HS-27A (cell line): ENCODE results near the gene RFNG.

Experiments used
- DNase-seq: peaks from one replicate; pipeline ENCODE4 v3.0.0-alpha.2; 2012; ENCODE audit warnings: low read depth, missing footprints

Gene RFNG

DNA sequence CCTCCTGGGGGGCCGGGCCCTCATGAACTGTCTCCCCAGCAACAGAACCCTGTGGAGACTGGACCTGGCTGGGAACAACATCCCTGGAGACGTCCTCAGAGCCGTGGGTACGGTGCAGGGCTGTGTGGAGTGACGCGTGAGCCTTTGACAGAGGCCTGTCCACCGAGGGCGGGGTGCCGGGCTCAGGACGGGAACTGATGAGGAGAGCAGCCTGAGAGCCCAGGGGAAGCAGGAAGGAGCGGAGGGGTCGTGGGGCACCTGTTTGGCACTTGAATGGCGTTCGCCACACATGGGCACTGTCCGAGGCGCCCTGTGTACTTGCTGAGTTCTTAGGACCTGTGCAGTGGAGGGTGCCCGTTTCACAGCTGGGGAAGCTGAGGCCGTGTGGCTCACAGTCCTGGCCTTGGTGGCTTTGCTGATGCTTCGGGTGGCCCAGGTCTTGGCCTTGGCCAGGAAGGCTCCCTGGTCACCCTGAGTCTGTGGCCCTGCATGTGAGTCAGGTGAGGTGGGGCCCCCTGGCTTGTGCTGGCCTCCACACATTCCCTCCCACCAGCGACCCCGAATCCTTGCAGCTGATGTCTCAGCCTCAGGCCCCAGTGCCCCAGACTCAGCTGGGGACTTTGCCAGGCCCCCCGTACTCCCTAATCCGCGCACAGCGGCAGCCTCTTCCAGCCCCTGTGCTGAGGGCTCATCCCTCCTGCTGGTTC lies 26.1 kb downstream of the RFNG start:
- DNase-seq, result no peak

DNA sequence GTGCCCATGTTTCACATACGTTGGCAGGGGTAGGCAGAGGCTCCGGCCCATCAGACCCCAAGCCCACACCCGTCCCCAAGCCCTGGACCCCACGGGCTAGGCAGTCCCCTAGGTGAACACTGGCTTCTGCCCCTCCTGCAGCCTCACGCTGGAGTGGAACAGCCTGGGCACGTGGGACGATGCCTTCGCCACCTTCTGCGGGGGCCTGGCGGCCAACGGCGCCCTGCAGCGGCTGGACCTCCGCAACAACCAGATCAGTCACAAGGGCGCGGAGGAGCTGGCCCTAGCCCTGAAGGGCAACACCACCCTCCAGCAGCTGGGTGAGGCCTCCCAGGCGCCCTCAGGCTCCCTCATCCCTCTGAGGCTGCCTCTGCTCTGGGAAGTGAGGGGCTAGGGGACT lies 26.8 kb downstream of the RFNG start:
- DNase-seq, result no peak

DNA sequence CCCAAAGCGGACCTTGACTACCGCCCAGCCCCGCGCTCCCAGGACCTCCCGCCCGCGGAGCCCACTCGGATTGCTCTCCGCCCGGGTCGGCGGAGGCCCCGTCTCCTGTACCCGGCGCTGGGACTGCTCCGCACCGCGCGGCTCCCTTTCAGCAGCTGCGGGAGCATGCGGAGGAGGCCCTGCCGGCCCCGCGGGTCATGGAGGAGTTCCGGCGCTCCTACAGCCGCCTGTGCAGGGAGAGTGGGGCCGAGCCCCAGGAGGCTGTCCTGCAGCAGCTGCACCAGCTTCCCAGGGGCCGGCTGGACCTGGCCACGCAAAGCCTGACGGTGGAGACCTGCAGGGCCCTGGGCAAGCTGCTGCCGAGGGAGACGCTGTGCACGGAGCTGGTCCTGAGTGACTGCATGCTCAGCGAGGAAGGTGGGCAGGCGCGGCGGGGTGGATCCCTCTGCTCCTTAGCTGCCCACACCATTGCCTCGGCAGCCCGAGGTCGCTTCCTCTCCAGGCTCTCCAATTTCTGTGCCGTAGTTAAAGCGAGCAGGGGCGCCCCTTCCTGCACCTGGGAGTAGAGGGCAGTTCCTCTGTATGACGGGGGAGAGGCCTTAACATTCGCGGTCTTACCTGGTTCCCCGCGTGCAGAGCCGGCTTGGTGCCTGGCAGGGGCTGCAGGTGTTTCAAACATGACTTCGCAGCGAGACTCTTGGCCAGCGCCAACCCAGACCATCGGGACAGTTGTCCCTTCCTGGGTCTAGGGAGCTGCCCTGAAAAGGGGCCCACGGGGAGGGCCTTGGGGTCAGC lies 28.0 kb downstream of the RFNG start:
- no peak for DNase-seq

DNA sequence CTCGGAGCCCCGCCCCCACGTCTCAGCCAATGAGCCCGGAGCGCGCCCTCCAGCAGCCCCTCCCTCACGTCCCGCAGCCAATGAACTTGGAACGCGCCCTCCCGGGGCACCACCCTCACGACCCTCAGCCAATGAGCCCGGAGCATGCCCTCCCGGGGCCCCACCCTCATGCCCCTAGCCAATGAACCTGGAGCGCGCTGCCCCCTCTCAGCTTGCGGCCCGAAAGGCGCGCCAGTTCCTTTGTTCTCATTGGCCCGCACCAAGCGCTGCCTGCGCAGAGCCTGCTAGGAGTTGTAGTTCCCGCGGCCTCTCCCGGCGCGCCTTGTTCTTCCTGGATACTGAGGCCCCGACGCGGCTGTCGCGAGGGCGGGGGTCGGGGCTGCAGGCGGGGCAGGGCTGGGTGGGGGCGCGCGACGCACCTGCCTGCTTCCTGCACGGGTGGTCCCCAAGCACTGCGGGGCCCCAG lies 28.6 kb downstream of the RFNG start, which contains the start of gene LRRC45:
Gene LRRC45, plus strand, starts transcription at position 325 of the 466 bp plus-strand sequence. CDS start 339 bp downstream, outside the sequence.
- DNase-seq, result no peak

DNA sequence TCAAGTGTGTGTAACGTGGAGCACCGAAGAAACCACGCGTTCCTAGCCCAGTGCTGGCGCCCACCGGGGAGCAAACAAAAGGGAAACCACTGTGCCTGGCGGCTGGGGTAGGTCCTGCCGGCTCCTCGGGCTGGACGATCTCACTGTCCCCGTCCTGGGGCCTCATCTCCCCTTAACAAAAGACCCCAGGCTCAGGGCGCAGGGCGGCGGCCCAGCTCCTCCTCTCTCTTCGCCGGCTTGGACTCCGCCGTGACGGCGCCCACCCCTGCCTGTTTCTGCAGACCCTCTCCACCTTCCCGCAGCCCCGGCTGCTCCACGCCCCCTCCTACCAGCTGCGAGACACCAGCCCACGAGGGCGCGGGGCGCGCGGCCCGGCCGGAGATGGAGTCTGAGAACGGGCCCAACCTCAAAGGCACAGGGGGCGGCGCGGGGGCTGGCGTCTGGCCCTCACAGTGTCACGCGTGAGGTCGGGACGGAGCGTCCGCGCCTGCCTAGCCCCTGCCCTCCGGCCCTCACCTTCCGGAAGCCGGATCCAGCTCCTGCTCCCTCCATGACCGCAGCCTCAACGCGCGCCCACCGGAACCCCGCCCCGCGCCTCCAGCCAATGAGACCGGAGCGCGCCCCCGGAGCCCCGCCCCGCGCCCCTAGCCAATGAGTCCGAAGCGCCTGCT lies 29.2 kb downstream of the RFNG start, which contains the start of gene CENPX:
Gene CENPX, minus strand, starts transcription at position 569 of the 671 bp plus-strand sequence. Its CDS starts 17 bp downstream, at position 552.
- DNase-seq, result no peak

DNA sequence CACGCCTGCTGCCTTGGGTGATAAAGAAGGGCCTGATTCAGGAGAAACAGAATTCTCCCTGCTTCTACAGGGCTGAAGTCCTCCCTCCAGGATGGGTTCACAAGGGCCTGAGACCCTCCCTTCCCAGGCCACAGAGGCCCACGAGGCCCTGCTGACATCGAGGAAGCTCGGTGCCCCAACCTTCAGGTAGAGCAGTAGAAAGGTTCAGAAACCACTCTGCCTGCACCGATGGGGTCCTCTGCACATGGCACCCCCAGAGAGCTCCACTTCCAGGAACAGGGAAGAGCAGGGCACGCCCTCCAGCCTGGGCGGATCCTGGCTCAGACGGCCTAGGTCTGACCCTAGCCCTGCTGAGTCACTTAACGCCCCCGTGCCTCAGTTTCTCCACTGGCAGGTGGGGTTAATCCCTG lies 29.7 kb downstream of the RFNG start:
- DNase-seq, result no peak

DNA sequence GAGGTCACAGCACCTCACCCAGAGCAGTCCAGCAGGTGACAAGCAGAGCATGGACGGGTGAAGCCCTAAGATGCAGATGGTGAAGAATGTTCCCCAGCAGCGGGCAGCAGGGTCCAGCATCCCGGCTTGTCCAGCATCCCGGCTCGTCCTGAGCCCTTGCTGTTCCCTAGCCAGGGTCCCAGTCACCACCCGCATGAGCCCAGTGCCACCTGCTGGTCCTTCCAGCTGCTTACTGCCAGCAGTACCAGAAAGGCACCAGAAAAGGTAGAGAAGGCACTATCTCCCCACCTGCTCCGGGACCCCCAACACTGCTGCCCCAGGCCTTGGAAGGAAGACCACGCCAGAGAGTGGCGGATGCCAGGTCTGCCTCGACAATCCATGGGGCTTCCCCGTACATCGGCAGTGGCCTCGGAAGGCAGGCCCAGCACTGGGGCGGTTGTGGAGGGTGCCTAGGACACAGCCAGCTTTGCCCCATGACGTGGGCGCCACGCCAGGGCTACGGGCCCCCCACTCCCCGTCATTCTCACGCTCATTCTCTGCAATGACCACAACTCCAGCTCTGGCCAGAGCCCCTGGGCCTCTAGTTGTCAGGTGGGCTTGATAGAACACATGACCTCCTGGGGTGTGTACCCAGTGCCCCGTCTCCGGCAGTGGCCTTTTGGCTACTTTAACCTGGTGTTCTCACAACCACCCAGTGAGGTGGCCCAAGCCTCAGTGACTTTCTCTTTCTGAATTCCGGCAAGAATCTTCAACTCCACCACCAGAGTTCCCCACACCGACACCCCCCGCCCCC lies 30.3 kb downstream of the RFNG start:
- DNase-seq, result no peak

DNA sequence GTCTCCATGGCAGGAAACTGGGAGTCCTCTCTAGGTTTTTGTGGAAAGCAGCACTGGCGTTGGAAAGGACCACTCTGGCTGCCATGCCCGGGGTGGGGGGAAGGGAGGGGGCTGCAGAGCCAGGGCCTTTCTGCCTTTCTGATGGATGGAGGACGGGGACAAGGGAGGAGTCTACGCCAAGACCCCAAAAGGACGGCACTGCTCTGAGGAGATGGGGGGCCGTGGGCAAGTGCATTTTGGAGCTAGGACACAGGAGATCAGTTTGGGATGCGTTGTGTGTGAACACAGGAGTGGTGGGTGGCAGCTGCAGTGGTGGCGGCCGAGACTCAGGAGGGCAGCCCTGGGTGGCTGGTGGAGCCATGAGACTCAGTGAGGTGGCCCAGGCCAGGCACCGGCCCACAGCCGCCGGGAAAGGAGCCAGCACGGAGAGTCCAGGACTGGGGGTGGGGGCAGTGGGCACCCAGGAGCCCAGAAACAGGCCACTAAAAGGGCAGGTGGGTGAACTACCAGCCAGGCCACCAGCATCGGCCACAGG lies 31.0 kb downstream of the RFNG start:
- no peak for DNase-seq

DNA sequence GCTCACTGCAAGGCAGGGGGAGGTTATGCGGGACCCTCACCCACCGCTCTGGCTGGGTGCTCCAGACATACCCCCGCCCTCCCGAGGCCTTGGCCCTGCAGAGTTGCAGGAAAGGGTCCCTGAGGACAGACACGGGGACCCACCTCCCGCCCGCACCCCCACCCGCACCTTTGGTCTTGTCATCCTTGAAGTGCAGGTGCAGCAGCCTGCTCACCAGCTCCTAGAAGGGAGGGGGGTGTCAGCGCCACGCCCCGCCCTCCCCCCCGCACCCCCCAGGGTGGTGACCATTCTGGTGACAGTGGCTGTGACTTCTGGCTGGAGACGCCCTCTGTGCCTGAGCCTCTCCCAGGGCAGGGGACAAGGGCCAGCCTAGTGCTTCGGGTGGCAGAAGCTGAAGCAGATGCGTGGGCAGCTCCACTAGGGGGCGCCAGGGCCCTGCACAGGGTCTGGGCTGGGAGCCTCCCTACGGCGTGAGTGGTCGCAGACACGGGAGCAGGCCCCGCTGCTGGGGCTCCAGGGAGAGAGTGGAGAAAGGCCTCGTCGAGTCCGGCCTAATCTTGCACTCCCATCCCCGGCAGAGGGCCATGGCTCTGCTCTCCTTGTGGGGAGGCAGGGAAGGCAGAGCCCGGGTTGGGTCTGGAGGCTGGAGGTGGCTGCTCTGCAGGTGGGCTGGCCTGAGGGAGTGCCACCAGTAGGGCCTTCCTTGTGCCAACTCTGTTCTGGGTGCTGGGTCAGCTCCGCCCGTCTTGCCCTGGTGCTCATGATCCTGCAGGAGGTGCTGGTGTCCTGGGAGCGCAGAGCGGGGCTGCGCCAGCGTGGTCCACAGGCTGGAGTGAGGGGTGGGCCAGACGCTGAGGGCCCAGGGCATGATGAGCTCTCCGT lies 31.7 kb downstream of the RFNG start:
- DNase-seq, result no peak

DNA sequence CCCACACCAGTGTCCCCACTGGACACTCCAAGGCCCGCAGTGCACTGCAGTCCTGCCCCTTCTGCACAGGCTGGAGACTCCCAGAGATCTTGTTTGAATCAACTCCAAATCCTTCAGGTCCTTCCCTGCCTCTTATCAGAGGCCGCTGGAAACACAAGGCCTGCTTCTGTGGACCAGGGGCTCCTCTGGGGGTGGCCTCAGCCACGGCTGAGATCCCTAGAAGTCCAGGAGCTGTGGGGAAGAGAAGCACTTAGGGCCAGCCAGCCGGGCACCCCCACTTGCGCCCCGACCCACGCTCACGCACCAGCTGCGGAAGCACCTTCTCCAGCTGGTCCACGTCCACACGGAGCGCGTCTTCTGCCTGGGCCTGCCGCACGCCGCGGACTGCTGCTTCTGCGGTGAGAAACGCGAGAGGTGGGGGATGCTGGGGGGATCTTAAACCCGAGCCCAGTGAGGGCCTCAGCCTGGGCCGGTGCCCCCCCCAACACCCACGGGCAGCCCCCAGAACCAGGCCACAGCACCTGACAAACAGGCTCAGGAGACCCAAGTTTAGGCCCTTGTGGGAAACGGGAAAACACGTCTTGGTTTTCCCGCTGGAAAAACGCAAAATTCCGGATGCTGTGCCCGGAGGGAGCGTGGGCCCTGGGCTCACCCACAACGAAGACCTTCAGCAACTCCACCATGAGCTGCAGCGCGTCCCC lies 32.5 kb downstream of the RFNG start:
- no peak for DNase-seq

DNA sequence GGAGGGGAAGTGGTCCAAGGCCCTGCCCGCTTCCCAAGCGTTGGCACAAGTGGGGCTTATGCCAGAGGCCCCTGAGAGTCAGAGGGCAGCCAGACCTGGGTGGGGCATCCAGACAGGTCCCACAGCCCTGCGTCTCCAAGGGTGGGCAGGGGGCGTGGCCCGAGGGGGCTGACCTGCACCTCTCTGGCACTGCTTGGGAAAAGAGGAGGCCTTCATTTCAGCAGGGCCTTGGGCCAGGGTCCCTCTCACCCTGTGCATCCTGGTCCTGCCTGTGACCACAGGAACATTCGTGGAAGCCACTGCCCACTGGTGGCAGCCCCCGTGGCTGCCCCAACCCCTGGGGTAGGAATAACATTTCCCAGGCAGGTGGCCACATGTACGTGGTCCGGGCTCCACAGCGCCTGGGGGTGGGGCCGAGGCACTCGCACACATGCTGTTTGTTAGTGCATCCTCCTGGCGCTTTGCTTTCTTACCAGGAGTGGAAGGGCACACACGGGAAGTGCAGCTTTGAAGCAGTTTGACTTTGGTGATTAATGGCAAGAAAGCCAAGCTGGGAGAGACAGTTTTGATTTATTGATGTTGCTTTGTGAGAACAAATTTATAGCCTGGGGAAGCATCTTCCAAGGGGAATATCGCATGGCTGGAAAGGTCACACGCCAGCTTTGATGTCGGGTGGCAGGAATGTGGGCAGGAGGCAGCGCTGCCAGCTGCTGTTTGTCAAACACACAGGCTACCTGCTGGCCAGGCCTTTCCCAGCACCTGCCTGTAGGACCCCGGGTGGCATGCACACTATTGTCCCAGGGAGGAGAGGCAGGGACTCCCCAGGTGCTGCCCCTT lies 33.2 kb downstream of the RFNG start:
- DNase-seq, result no peak

DNA sequence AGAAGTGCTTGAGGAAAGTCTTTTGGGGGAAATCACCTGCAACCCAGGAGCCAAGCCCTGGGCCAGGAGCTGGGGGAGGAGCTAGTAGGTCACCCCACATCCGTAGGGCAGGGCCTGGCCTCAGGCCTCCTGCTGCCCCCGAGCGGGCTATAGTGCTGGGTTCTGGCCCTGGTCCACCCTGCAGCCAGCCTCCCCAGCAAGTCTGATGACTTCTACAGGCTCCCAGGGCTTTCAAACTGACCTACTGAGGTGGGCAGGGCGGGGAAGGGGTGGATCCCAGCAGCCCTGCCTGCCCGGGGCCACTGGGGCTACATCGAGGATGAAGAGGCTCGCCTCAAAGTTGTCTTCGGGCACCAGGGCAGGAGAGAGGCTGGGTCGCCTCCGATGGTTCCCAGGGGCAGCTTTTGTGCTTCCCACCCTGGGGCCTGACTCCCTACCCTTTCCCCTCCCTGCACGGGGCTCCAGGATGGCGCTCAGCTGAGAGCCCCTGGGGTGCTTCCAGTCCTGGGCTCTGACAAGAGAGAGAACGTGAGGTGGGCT lies 33.9 kb downstream of the RFNG start:
- no peak for DNase-seq

DNA sequence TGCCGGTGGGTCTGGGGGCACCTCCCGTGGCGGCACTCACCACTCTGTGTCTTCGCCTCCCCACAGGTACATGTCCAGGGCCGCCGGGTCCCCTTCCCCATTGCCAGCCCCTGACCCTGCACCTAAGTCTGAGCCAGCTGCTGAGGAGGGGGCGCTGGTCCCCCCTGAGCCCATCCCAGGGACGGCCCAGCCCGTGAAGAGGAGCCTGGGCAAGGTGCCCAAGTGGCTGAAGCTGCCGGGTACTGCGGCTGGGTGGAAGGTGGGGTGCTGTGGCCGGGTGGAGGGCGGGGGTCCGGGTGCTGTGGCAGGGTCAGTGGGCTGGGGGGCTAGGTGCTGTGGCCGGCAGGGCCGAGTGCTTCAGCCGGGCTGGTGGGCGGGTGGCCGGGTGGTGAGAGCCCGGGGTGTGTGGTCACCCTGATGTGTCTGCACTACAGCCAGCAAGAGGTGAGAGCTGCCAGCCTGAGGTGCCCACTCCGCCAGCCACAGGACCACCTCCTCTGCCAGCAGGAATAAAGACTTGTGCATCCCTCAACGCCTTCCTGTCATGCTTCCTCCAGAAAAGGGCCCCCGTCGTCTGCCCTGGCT lies 34.6 kb downstream of the RFNG start:
- DNase-seq, result no peak

DNA sequence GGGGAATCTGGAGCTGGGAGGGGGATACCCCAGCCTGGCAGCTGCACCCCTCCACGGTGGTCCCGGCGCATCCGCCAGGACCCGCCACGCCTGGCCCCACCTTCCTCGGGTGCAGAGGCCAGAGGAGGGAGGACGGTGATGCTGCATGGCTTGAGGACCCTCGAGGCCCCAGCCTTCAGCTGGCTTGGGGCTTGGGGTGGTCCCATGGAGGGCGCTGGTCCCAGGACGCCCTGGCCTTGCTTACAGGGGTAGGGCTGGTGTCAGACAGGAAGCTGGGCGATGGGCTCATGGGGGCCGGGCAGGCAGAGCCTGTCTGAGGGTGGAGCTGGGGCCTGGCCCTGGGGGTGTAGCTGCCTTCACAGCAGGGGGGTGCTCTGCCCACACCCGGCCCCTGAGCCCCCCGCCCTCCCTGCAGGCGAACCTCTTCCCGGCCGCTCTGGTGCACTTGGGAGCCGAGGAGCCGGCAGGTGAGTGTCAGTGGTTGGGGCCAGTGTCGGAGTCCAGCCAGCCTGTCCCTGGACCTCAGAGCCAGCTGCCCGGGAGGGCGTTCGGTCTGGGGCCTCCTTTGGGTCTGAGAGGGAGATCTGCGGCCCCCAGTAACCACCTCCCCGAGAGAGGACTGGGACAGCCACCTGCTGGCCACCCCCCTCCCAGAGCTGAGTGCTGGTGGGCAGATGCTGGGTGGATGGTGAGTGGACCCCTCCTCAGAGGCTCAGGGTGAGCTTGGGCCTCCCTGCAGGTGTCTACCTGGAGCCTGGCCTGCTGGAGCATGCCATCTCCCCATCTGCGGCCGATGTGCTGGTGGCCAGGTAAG lies 35.3 kb downstream of the RFNG start:
- no peak for DNase-seq

DNA sequence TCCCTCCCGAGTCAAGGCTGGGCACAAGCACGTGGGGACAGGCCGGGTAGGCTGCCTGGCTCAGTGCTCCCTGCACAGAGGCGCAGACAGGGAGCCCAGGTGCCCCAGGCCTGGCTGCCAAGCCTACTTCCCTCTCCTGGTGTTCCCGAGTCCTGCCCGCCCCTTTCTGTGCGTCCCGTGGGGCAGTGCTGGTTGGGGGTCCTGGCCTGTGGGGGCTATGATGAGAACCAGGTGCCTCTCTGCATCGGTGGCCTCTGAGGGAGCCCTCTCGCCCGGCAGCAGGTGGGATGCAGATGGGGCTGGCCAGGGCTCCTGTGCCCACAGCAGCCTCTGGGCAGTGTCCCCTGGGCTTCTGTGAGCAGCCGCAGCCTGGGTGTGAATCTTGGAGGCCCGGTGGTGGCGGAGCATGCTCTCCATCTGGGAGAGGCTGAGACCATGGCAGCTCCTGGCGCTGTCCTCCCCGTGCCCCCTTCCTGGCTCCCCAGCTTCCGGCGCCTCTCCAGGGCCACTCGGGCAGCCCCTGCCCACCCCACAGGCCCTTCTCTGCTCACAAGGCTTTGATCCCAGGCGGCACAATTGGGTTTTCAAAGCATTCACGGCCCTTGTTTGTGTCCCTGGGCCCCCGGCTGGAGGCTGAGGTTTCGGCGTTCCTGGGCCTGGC lies 36.2 kb downstream of the RFNG start:
- DNase-seq, result no peak

DNA sequence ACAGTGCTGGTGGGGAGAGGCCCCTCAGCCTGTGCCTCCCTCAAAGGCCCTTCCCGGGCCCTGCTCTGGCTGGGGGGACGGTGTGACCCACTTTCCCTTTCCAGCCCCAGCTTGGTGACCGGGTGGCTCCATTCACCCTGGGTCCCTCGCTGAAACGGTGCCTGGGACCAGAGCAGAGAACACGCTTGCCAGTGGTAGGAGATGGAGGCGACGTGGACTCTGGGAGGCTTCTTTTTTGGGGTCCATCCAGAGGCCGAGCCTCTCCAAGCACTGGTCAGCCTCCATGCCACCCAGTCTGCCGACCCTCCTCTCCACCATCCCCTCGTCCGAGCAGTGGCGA lies 36.7 kb downstream of the RFNG start:
- no peak for DNase-seq

DNA sequence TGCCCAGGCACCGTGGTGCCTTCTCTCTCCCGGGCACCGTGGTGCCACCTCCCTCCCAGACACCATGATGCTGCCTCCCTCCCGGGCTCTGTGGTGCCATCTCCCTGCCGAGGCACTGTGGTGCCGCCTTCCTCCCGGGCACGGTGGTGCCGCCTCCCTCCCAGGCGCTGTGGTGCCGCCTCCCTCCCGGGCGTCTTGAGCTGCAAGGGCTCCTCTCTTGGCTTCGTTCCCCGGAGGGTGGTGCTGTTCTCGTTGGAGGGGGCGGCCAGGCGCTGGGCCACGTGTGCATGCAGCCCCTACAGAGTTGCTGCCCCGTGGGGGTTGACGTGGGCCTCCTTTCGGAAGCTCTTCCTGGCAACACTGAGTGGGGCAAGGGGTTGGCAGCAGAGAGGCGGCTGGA lies 37.2 kb downstream of the RFNG start:
- no peak for DNase-seq
